Erythroblast (primary cell): ENCODE measurements around the gene LTBP4.

Experiments
- DNase-seq, 2 experiments: peaks; one replicate each; lab custom pipeline; 2025; lab: John Stamatoyannopoulos, UW
- GATA1 ChIP-seq: IDR thresholded peaks from 2 replicates; pipeline ENCODE4 v1.6.1; 2011; ENCODE audit warnings: low read depth, mild to moderate bottlenecking, control low read depth, low read length, moderate library complexity
- POLR2A ChIP-seq: IDR thresholded peaks from 2 replicates; pipeline ENCODE4 v1.6.1; 2011; ENCODE audit warnings: mild to moderate bottlenecking, low read length

LTBP4 gene

GRCh38 chr19:40672573-40673299 is 71.6 kb downstream of the LTBP4 start:
- no peak for TF ChIP-seq POLR2A
- no peak for TF ChIP-seq GATA1
- no peak for DNase-seq

- DNase-seq, result no peak
- TF ChIP-seq POLR2A (no peak), GATA1 (no peak)
Measured at GRCh38 chr19:40673397-40673796, 72.2 kb downstream of the LTBP4 start.

GRCh38 chr19:40674291-40674690 is 73.1 kb downstream of the LTBP4 start:
- no peak for TF ChIP-seq GATA1
- TF ChIP-seq POLR2A, result no peak
- DNase-seq, result no peak

GRCh38 chr19:40677156-40677555 is 76.0 kb downstream of the LTBP4 start:
- TF ChIP-seq GATA1, result no peak
- no peak for TF ChIP-seq POLR2A
- no peak for DNase-seq
